Keratinocyte (primary cell): Measurements from ENCODE around the gene C19orf73.

Experiments used
- EZH2 ChIP-seq: IDR thresholded peaks from one replicate; pipeline ENCODE4 v1.6.1; 2012; ENCODE audit warnings: inconsistent platforms, mild to moderate bottlenecking, low read length, moderate library complexity
- TF ChIP-seq, protein P1 (sequence below), 3 experiments: IDR thresholded peaks in 1 of 3; conservative IDR thresholded peaks in 1 of 3; optimal IDR thresholded peaks in 1 of 3; 2 replicates in 2 of 3; 3 replicates in 1 of 3; pipeline versions ENCODE3 to v1.5.1; 2011; ENCODE audit warnings: low read length in 3 of 3, mild to moderate bottlenecking in 3 of 3, moderate library complexity in 2 of 3, control low read depth in 1 of 3, inconsistent platforms in 1 of 3; ENCODE audit not compliant: insufficient read depth in 2 of 3; ENCODE audit errors: extremely low read depth in 1 of 3

DNA sequence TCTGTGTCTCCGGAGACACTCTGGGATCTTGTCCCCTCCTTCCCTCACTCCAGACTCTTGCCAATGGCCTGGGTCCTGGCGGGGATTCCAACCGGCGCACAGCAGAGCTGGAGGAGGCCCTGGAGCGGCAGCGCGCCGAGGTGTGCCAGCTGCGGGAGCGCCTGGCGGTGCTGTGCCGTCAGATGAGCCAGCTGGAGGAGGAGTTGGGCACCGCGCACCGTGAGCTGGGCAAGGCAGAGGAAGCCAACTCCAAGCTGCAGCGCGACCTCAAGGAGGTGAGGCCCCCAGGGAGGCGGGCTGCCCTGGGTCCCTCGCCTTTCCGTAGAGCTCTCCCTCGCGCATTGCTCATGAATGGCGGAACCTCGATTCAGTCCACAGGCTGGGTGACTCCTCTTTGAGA, 11.4 kb upstream of the C19orf73 start:
- TF ChIP-seq, protein P1, sequence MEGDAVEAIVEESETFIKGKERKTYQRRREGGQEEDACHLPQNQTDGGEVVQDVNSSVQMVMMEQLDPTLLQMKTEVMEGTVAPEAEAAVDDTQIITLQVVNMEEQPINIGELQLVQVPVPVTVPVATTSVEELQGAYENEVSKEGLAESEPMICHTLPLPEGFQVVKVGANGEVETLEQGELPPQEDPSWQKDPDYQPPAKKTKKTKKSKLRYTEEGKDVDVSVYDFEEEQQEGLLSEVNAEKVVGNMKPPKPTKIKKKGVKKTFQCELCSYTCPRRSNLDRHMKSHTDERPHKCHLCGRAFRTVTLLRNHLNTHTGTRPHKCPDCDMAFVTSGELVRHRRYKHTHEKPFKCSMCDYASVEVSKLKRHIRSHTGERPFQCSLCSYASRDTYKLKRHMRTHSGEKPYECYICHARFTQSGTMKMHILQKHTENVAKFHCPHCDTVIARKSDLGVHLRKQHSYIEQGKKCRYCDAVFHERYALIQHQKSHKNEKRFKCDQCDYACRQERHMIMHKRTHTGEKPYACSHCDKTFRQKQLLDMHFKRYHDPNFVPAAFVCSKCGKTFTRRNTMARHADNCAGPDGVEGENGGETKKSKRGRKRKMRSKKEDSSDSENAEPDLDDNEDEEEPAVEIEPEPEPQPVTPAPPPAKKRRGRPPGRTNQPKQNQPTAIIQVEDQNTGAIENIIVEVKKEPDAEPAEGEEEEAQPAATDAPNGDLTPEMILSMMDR (optimal IDR thresholded peaks at IDR 0.05 in 1 of 3, IDR thresholded peaks at IDR 0.05 in 1 of 3, conservative IDR thresholded peaks at IDR 0.05 in 1 of 3; ENCODE audit: extremely low read depth in 1 of 3, insufficient read depth in 2 of 3, low read length in 3 of 3), result no peak
- no peak for TF ChIP-seq EZH2
